HEK293 (cell line): ENCODE results near the gene HNRNPM.

Experiments used
- CTCF ChIA-PET: fragments of 350-600 bp; formaldehyde crosslinking; extraction: SDS; loops from one replicate; lab custom pipeline; 2021; ENCODE audit warnings: antibody characterized with exemption; lab: Yijun Ruan, JAX
- POLR2A ChIA-PET: fragments of 300-600 bp; formaldehyde crosslinking; extraction: SDS; loops from one replicate; lab custom pipeline; 2020; ENCODE audit warnings: antibody characterized with exemption, inconsistent platforms; lab: Yijun Ruan, JAX
- H3K27ac ChIP-seq: fragments of 200-500 bp; sonication (Bioruptor generic); 2 replicates; pipeline ENCODE4 v1.5.1; 2014; ENCODE audit warnings: low read depth, low read length, control low read depth, inconsistent platforms; ENCODE audit errors: extremely low read depth
- H3K36me3 ChIP-seq, 2 experiments: fragments of 200-500 bp in 1 of 2; sonication (Bioruptor generic) in 1 of 2; 1 replicate in 1 of 2; 2 replicates in 1 of 2; pipeline ENCODE4 v1.5.1; 2014 to 2017; ENCODE audit warnings: inconsistent platforms in 2 of 2, low read length in 2 of 2; ENCODE audit not compliant: control insufficient read depth in 2 of 2, insufficient read depth in 1 of 2
- H3K4me1 ChIP-seq: fragments of 200-500 bp; sonication (Bioruptor generic); 2 replicates; pipeline ENCODE4 v1.5.1; 2014; ENCODE audit warnings: mild to moderate bottlenecking, low read length, inconsistent platforms; ENCODE audit not compliant: control insufficient read depth, insufficient read depth
- H3K4me3 ChIP-seq: 2 replicates; pipeline ENCODE4 v1.5.1; 2011; ENCODE audit warnings: low read depth, mild to moderate bottlenecking, control low read depth, low read length, moderate library complexity
- H3K9me3 ChIP-seq: fragments of 200-500 bp; sonication (Bioruptor generic); 2 replicates; pipeline ENCODE4 v1.5.1; 2014; ENCODE audit warnings: low read depth, low read length, inconsistent platforms; ENCODE audit not compliant: control insufficient read depth, insufficient read depth
- GLIS1 ChIP-seq: fragments of 450-650 bp; formaldehyde crosslinking; IDR thresholded peaks from 2 replicates; pipeline ENCODE4 v1.5.1; 2016; ENCODE audit warnings: missing biosample characterization, missing genetic modification characterization
- HOXC10 ChIP-seq: sonication (generic); formaldehyde crosslinking; IDR thresholded peaks from 2 replicates; pipeline ENCODE4 v1.8.1; 2023; ENCODE audit warnings: mild to moderate bottlenecking, missing genetic modification reagents
- SALL2 ChIP-seq: fragments of 450-650 bp; formaldehyde crosslinking; IDR thresholded peaks from 2 replicates; pipeline ENCODE4 v1.5.0; 2017; ENCODE audit warnings: missing biosample characterization, mild to moderate bottlenecking, missing genetic modification characterization, borderline replicate concordance
- SCRT2 ChIP-seq: fragments of 450-650 bp; formaldehyde crosslinking; IDR thresholded peaks from 2 replicates; pipeline ENCODE4 v1.5.1; 2016; ENCODE audit warnings: missing biosample characterization, missing genetic modification characterization
- SP2 ChIP-seq: fragments of 450-650 bp; formaldehyde crosslinking; IDR thresholded peaks from 2 replicates; pipeline ENCODE4 v1.5.1; 2016; ENCODE audit warnings: missing biosample characterization, missing genetic modification characterization
- TCF7L2 ChIP-seq: IDR thresholded peaks from 2 replicates; pipeline ENCODE4 v1.6.1; 2011; ENCODE audit warnings: low read depth, mild to moderate bottlenecking, inconsistent platforms, low read length, moderate library complexity, borderline replicate concordance
- WT1 ChIP-seq: fragments of 450-650 bp; formaldehyde crosslinking; IDR thresholded peaks from 2 replicates; pipeline ENCODE4 v1.5.1; 2016; ENCODE audit warnings: missing biosample characterization, missing genetic modification characterization
- ZIC2 ChIP-seq: fragments of 450-650 bp; formaldehyde crosslinking; IDR thresholded peaks from 2 replicates; pipeline ENCODE4 v1.5.1; 2016; ENCODE audit warnings: missing biosample characterization, missing genetic modification characterization
- ZNF121 ChIP-seq: fragments of 450-650 bp; formaldehyde crosslinking; IDR thresholded peaks from 2 replicates; pipeline ENCODE4 v1.5.1; 2016; ENCODE audit warnings: missing biosample characterization, missing genetic modification characterization
- ZNF16 ChIP-seq: fragments of 450-650 bp; formaldehyde crosslinking; IDR thresholded peaks from 2 replicates; pipeline ENCODE4 v1.5.1; 2016; ENCODE audit warnings: low read depth, missing biosample characterization, missing genetic modification characterization
- ZNF2 ChIP-seq: fragments of 450-650 bp; formaldehyde crosslinking; IDR thresholded peaks from 2 replicates; pipeline ENCODE4 v1.5.1; 2016; ENCODE audit warnings: missing biosample characterization, missing genetic modification characterization
- ZNF202 ChIP-seq: fragments of 450-650 bp; formaldehyde crosslinking; IDR thresholded peaks from 2 replicates; pipeline ENCODE4 v1.5.1; 2016; ENCODE audit warnings: missing biosample characterization, missing genetic modification characterization, borderline replicate concordance
- ZNF24 ChIP-seq: fragments of 450-650 bp; formaldehyde crosslinking; IDR thresholded peaks from 2 replicates; pipeline ENCODE4 v1.5.1; 2016; ENCODE audit warnings: missing biosample characterization, missing genetic modification characterization
- ZNF341 ChIP-seq: fragments of 450-650 bp; formaldehyde crosslinking; IDR thresholded peaks from 2 replicates; pipeline ENCODE4; 2016; ENCODE audit warnings: low read depth, missing biosample characterization, missing genetic modification characterization
- ZNF366 ChIP-seq: fragments of 450-650 bp; formaldehyde crosslinking; conservative IDR thresholded peaks from 2 replicates; pipeline ENCODE4 v1.5.1; 2016; ENCODE audit warnings: missing biosample characterization, missing genetic modification characterization
- ZNF48 ChIP-seq: fragments of 450-650 bp; formaldehyde crosslinking; IDR thresholded peaks from 2 replicates; pipeline ENCODE4 v1.5.1; 2016; ENCODE audit warnings: missing biosample characterization, missing genetic modification characterization
- ZNF560 ChIP-seq: fragments of 450-650 bp; formaldehyde crosslinking; IDR thresholded peaks from 2 replicates; pipeline ENCODE4 v1.5.1; 2017; ENCODE audit warnings: missing biosample characterization, missing genetic modification characterization, borderline replicate concordance
- ZNF664 ChIP-seq: fragments of 450-650 bp; formaldehyde crosslinking; IDR thresholded peaks from 2 replicates; pipeline ENCODE4 v1.5.1; 2016; ENCODE audit warnings: missing biosample characterization, missing genetic modification characterization
- ZNF830 ChIP-seq: fragments of 450-650 bp; IDR thresholded peaks from 2 replicates; pipeline ENCODE4 v1.5.0; 2018; ENCODE audit warnings: missing biosample characterization, missing genetic modification characterization, low read depth, mild to moderate bottlenecking, moderate library complexity
- TF ChIP-seq, protein P1 (sequence below): fragments of 450-650 bp; formaldehyde crosslinking; IDR thresholded peaks from 2 replicates; pipeline ENCODE4 v1.5.1; 2016; ENCODE audit warnings: missing biosample characterization, missing genetic modification characterization
- TF ChIP-seq, protein P2 (sequence below): fragments of 450-650 bp; formaldehyde crosslinking; IDR thresholded peaks from 2 replicates; pipeline ENCODE4 v1.5.1; 2017; ENCODE audit warnings: missing biosample characterization, missing genetic modification characterization
- TF ChIP-seq, protein P3 (sequence below): fragments of 450-650 bp; formaldehyde crosslinking; IDR thresholded peaks from 2 replicates; pipeline ENCODE4 v1.5.1; 2016; ENCODE audit warnings: missing biosample characterization, missing genetic modification characterization, low read depth
- TF ChIP-seq, protein P4 (sequence below): fragments of 450-650 bp; formaldehyde crosslinking; IDR thresholded peaks from 2 replicates; pipeline ENCODE4 v1.5.1; 2016; ENCODE audit warnings: missing biosample characterization, missing genetic modification characterization
- TF ChIP-seq, protein P5 (sequence below): fragments of 450-650 bp; formaldehyde crosslinking; IDR thresholded peaks from 2 replicates; pipeline ENCODE4 v1.5.1; 2016; ENCODE audit warnings: missing biosample characterization, missing genetic modification characterization
- TF ChIP-seq, protein P6 (sequence below): fragments of 450-650 bp; formaldehyde crosslinking; IDR thresholded peaks from 2 replicates; pipeline ENCODE4 v1.5.1; 2017; ENCODE audit warnings: missing biosample characterization, missing genetic modification characterization
- TF ChIP-seq, protein P7 (sequence below): IDR thresholded peaks from 2 replicates; pipeline ENCODE4 v1.6.1; 2011; ENCODE audit warnings: mild to moderate bottlenecking, low read depth, low read length, borderline replicate concordance
- TF ChIP-seq, protein P8 (sequence below): fragments of 450-650 bp; IDR thresholded peaks from 2 replicates; pipeline ENCODE4 v1.5.1; 2018; ENCODE audit warnings: missing biosample characterization, missing genetic modification characterization

Gene HNRNPM

DNA sequence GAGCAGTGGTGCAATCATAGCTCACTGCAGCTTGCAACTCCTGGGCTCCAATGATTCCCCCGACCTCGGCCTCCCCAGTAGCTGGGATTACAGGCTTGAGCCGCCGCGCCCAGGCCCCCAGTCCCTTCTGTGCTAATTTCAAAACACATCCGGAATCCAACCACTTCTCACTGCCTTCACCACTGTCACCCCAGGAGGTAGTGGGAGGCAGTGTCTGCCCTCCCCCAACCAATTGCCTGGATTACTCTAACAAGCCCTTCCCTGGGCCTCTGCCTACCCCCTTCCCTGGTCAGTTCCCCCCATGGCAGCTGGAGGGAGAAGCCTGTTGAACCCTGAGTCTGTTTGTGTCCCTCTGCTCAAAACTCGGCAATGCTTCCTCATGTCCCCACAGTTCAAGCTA is 55.4 kb downstream of the HNRNPM start:
- POLR2A ChIA-PET, result interaction anchor here (0.6 kb wide), 1 partner anchor 47 kb away, joined by 7 read pairs; no protein-coding TSS in a partner anchor
- CTCF ChIA-PET, result interaction anchor here (0.6 kb wide), 1 partner anchor 19 kb away, joined by 3 read pairs; no protein-coding TSS in a partner anchor
- H3K27ac ChIP-seq, result no peak overlapping the region
- peak; percentile 40; the same call in 1 of the 2 replicates for TF ChIP-seq WT1 (tag by site-specific recombination)
- TF ChIP-seq ZNF830 (tag by site-specific recombination), result no peak
- no peak for TF ChIP-seq ZNF2
- no peak for TF ChIP-seq HOXC10 (CRISPR knock-in tag)
- TF ChIP-seq, protein P1, sequence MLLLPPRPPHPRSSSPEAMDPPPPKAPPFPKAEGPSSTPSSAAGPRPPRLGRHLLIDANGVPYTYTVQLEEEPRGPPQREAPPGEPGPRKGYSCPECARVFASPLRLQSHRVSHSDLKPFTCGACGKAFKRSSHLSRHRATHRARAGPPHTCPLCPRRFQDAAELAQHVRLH (tag by site-specific recombination), result no peak
- TF ChIP-seq, protein P2, sequence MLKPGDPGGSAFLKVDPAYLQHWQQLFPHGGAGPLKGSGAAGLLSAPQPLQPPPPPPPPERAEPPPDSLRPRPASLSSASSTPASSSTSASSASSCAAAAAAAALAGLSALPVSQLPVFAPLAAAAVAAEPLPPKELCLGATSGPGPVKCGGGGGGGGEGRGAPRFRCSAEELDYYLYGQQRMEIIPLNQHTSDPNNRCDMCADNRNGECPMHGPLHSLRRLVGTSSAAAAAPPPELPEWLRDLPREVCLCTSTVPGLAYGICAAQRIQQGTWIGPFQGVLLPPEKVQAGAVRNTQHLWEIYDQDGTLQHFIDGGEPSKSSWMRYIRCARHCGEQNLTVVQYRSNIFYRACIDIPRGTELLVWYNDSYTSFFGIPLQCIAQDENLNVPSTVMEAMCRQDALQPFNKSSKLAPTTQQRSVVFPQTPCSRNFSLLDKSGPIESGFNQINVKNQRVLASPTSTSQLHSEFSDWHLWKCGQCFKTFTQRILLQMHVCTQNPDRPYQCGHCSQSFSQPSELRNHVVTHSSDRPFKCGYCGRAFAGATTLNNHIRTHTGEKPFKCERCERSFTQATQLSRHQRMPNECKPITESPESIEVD (tag by site-specific recombination), result no peak
- TF ChIP-seq, protein P3, sequence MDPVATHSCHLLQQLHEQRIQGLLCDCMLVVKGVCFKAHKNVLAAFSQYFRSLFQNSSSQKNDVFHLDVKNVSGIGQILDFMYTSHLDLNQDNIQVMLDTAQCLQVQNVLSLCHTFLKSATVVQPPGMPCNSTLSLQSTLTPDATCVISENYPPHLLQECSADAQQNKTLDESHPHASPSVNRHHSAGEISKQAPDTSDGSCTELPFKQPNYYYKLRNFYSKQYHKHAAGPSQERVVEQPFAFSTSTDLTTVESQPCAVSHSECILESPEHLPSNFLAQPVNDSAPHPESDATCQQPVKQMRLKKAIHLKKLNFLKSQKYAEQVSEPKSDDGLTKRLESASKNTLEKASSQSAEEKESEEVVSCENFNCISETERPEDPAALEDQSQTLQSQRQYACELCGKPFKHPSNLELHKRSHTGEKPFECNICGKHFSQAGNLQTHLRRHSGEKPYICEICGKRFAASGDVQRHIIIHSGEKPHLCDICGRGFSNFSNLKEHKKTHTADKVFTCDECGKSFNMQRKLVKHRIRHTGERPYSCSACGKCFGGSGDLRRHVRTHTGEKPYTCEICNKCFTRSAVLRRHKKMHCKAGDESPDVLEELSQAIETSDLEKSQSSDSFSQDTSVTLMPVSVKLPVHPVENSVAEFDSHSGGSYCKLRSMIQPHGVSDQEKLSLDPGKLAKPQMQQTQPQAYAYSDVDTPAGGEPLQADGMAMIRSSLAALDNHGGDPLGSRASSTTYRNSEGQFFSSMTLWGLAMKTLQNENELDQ (tag by site-specific recombination), result no peak
- TF ChIP-seq ZIC2 (tag by site-specific recombination), result peak; percentile 60; the same call in 1 of the 2 replicates
- TF ChIP-seq TCF7L2, result no peak
- TF ChIP-seq ZNF560 (tag by site-specific recombination), result no peak
- TF ChIP-seq ZNF664 (tag by site-specific recombination), result no peak
- TF ChIP-seq, protein P4, sequence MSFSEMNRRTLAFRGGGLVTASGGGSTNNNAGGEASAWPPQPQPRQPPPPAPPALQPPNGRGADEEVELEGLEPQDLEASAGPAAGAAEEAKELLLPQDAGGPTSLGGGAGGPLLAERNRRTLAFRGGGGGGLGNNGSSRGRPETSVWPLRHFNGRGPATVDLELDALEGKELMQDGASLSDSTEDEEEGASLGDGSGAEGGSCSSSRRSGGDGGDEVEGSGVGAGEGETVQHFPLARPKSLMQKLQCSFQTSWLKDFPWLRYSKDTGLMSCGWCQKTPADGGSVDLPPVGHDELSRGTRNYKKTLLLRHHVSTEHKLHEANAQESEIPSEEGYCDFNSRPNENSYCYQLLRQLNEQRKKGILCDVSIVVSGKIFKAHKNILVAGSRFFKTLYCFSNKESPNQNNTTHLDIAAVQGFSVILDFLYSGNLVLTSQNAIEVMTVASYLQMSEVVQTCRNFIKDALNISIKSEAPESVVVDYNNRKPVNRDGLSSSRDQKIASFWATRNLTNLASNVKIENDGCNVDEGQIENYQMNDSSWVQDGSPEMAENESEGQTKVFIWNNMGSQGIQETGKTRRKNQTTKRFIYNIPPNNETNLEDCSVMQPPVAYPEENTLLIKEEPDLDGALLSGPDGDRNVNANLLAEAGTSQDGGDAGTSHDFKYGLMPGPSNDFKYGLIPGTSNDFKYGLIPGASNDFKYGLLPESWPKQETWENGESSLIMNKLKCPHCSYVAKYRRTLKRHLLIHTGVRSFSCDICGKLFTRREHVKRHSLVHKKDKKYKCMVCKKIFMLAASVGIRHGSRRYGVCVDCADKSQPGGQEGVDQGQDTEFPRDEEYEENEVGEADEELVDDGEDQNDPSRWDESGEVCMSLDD (tag by site-specific recombination), result no peak
- TF ChIP-seq GLIS1 (tag by site-specific recombination), result peak; percentile 60; the same call in 1 of the 2 replicates
- TF ChIP-seq, protein P5, sequence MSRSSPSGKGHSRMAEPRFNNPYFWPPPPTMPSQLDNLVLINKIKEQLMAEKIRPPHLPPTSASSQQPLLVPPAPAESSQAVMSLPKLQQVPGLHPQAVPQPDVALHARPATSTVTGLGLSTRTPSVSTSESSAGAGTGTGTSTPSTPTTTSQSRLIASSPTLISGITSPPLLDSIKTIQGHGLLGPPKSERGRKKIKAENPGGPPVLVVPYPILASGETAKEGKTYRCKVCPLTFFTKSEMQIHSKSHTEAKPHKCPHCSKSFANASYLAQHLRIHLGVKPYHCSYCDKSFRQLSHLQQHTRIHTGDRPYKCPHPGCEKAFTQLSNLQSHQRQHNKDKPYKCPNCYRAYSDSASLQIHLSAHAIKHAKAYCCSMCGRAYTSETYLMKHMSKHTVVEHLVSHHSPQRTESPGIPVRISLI (tag by site-specific recombination), result no peak
- no peak for TF ChIP-seq ZNF121 (tag by site-specific recombination)
- TF ChIP-seq ZNF341 (tag by site-specific recombination), result peak; percentile 63
- peak; percentile 38; the same call in 1 of the 2 replicates for TF ChIP-seq SCRT2 (tag by site-specific recombination)
- TF ChIP-seq ZNF16 (tag by site-specific recombination), result no peak
- TF ChIP-seq ZNF48 (tag by site-specific recombination), result no peak
- TF ChIP-seq, protein P6, sequence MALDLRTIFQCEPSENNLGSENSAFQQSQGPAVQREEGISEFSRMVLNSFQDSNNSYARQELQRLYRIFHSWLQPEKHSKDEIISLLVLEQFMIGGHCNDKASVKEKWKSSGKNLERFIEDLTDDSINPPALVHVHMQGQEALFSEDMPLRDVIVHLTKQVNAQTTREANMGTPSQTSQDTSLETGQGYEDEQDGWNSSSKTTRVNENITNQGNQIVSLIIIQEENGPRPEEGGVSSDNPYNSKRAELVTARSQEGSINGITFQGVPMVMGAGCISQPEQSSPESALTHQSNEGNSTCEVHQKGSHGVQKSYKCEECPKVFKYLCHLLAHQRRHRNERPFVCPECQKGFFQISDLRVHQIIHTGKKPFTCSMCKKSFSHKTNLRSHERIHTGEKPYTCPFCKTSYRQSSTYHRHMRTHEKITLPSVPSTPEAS, result no peak
- no peak for TF ChIP-seq ZNF24
- TF ChIP-seq SP2 (tag by site-specific recombination), result no peak
- TF ChIP-seq ZNF366 (tag by site-specific recombination), result no peak
- TF ChIP-seq ZNF202 (tag by site-specific recombination), result no peak
- TF ChIP-seq SALL2 (tag by site-specific recombination), result no peak
- TF ChIP-seq, protein P7, sequence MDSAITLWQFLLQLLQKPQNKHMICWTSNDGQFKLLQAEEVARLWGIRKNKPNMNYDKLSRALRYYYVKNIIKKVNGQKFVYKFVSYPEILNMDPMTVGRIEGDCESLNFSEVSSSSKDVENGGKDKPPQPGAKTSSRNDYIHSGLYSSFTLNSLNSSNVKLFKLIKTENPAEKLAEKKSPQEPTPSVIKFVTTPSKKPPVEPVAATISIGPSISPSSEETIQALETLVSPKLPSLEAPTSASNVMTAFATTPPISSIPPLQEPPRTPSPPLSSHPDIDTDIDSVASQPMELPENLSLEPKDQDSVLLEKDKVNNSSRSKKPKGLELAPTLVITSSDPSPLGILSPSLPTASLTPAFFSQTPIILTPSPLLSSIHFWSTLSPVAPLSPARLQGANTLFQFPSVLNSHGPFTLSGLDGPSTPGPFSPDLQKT, result no peak
- TF ChIP-seq, protein P8, sequence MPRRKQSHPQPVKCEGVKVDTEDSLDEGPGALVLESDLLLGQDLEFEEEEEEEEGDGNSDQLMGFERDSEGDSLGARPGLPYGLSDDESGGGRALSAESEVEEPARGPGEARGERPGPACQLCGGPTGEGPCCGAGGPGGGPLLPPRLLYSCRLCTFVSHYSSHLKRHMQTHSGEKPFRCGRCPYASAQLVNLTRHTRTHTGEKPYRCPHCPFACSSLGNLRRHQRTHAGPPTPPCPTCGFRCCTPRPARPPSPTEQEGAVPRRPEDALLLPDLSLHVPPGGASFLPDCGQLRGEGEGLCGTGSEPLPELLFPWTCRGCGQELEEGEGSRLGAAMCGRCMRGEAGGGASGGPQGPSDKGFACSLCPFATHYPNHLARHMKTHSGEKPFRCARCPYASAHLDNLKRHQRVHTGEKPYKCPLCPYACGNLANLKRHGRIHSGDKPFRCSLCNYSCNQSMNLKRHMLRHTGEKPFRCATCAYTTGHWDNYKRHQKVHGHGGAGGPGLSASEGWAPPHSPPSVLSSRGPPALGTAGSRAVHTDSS (tag by site-specific recombination), result no peak

More for the DNA sequence above, 55.4 kb downstream of the HNRNPM start:
- H3K4me3 ChIP-seq, result no peak overlapping the region
- no peaks in the 10 kb centered on the region for H3K4me1 ChIP-seq
- H3K36me3 ChIP-seq, result no peaks in the 10 kb centered on the region
- H3K9me3 ChIP-seq, result no peaks in the 10 kb centered on the region
